Measurements from ENCODE around the gene THAP4. TPM values are rescaled to one million over a fixed set of nuclear protein-coding genes. Genes with fewer than 3 reads are reported as not detected.

Gene THAP4
- total RNA-seq, 1 donor from 2014 or later, result 50.1 TPM

- TF ChIP-seq, protein P1, sequence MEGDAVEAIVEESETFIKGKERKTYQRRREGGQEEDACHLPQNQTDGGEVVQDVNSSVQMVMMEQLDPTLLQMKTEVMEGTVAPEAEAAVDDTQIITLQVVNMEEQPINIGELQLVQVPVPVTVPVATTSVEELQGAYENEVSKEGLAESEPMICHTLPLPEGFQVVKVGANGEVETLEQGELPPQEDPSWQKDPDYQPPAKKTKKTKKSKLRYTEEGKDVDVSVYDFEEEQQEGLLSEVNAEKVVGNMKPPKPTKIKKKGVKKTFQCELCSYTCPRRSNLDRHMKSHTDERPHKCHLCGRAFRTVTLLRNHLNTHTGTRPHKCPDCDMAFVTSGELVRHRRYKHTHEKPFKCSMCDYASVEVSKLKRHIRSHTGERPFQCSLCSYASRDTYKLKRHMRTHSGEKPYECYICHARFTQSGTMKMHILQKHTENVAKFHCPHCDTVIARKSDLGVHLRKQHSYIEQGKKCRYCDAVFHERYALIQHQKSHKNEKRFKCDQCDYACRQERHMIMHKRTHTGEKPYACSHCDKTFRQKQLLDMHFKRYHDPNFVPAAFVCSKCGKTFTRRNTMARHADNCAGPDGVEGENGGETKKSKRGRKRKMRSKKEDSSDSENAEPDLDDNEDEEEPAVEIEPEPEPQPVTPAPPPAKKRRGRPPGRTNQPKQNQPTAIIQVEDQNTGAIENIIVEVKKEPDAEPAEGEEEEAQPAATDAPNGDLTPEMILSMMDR (IDR thresholded peaks at IDR 0.05; ENCODE audit: unreplicated experiment), result no peak
- Mint-ChIP-seq H3K4me1 (peaks cover 11% of the 10 kb centered on the region), H3K36me3 (peaks cover 12% of the 10 kb centered on the region), H3K27ac (no peak overlapping the region), H3K27me3 (ENCODE audit: low read depth) (no peaks in the 10 kb centered on the region), H3K4me3 (no peak overlapping the region), H3K9me3 (no peaks in the 10 kb centered on the region)
- DNase-seq (ENCODE audit: low spot score in 2 of 2, unreplicated experiment in 2 of 2), result no peak
Measured at GRCh38 chr2:241641631-241642030, 4.7 kb upstream of the THAP4 start.

DNA sequence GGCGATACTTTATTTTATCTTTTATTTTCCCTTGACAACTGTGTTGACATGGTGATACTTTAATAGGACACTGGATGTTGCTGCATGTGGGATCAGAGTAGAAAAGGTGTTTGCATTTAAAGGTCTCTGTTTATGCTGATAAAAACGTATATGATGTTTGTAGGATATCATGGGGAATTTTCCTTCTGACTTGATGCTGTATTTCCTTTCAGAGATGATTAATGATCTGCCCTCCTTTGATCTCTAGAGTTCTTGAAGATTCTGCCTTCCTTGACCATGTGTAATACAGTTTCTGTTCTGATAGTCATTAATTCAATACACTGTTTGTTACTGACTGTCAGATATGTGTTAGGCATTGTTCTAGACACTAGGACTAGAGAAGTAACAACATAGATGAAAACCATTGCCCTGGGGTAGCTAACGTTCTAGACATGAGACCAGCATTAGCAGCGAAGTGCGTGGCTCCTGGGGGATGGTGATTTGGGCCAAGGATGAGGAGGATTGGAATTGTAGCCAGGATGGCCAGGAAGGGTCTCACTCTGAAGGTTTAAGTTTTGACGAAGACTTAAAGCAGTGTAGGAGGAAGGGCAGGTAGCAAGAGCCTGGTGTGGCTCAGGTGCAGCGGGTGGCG lies 3.3 kb upstream of the THAP4 start:
- no peak overlapping the region for H3K4me3 Mint-ChIP-seq
- H3K27ac Mint-ChIP-seq, result peak overlapping the region; percentile 1
- no peaks in the 10 kb centered on the region for H3K27me3 Mint-ChIP-seq (ENCODE audit: low read depth)
- no peaks in the 10 kb centered on the region for H3K9me3 Mint-ChIP-seq
- peaks cover 12% of the 10 kb centered on the region for H3K36me3 Mint-ChIP-seq
- TF ChIP-seq, protein P1 (IDR thresholded peaks at IDR 0.05; ENCODE audit: unreplicated experiment), result no peak
- no peak for DNase-seq (ENCODE audit: low spot score in 2 of 2, unreplicated experiment in 2 of 2)
- H3K4me1 Mint-ChIP-seq, result peaks cover 17% of the 10 kb centered on the region

GRCh38 chr2:241639385-241639784 lies 2.4 kb upstream of the THAP4 start:
- TF ChIP-seq, protein P1 (IDR thresholded peaks at IDR 0.05; ENCODE audit: unreplicated experiment), result no peak
- no peak overlapping the region for H3K27ac Mint-ChIP-seq
- H3K9me3 Mint-ChIP-seq, result no peaks in the 10 kb centered on the region
- peaks cover 10% of the 10 kb centered on the region for H3K36me3 Mint-ChIP-seq
- H3K4me1 Mint-ChIP-seq, result peaks cover 23% of the 10 kb centered on the region
- no peak for DNase-seq (ENCODE audit: low spot score in 2 of 2, unreplicated experiment in 2 of 2)
- no peaks in the 10 kb centered on the region for H3K27me3 Mint-ChIP-seq (ENCODE audit: low read depth)
- no peak overlapping the region for H3K4me3 Mint-ChIP-seq

DNA sequence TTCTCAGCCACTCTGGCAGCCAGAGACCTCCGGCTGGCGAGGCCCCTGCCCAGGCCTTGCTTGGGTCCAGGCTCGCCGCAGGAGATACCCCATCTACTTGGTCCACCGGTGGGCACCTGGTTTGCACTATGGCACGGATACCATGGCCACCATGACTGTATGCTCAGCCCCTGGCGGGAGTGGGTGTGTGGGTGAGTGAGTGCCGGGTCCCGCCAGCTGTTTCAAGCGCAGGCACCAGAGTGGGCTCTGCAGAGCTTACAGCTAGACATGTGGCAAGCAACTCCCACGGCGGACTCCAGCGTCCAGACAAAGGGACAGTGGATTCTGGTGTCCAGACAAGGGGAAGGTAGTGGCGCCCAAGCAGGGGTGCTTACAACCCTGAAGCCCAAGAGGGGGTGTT lies 2.0 kb upstream of the THAP4 start:
- H3K4me3 Mint-ChIP-seq, result peak overlapping the region; percentile 91
- TF ChIP-seq, protein P1 (IDR thresholded peaks at IDR 0.05; ENCODE audit: unreplicated experiment), result no peak
- peak overlapping the region; percentile 96 for H3K27ac Mint-ChIP-seq

GRCh38 chr2:241637795-241638660 lies 1.1 kb upstream of the THAP4 start:
- DNase-seq (ENCODE audit: low spot score in 2 of 2, unreplicated experiment in 2 of 2), result no peak
- Mint-ChIP-seq H3K27me3 (ENCODE audit: low read depth) (no peaks in the 10 kb centered on the region), H3K4me1 (peaks cover 23% of the 10 kb centered on the region), H3K4me3 (peak overlapping the region; percentile 91), H3K27ac (peak overlapping the region; percentile 96), H3K36me3 (peaks cover 13% of the 10 kb centered on the region), H3K9me3 (no peaks in the 10 kb centered on the region)
- TF ChIP-seq, protein P1 (IDR thresholded peaks at IDR 0.05; ENCODE audit: unreplicated experiment), result no peak

More for the DNA sequence above, 2.0 kb upstream of the THAP4 start:
- Mint-ChIP-seq H3K36me3 (peaks cover 12% of the 10 kb centered on the region), H3K9me3 (no peaks in the 10 kb centered on the region), H3K27me3 (ENCODE audit: low read depth) (no peaks in the 10 kb centered on the region), H3K4me1 (peaks cover 23% of the 10 kb centered on the region)
- DNase-seq (ENCODE audit: low spot score in 2 of 2, unreplicated experiment in 2 of 2), result no peak
